ENCODE measurements around the gene MTFP1.
"Not testable (repeated sequence)": the region's sequence is repeated elsewhere in the genome, so short reads cannot be mapped to it uniquely, and the experiment has no call there.

The MTFP1 gene

DNA sequence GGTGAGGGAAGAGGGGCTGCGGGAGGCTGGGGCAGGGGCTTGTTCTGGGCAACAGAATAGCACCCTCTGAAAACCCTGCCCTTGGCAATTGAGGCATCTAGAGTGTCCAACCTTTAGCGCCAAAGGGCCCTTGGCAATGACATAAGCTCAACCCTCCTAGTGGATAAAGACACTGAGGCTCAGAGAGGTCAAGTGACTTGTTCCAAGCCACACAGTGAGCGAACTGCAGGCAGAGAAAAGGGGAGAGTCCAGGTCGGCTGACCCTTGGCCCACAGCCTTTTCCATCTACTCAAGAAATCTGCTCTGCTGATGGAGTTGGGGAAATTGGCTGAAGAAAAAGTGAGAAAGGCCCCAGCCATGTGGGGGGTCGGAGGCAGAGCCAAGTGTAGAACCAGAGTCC lies 25.9 kb upstream of the MTFP1 start:
- FAIRE-seq (no peak), DNase-seq (ENCODE audit: insufficient read length, low spot score) (no peak)
- TF ChIP-seq POLR2AphosphoS5 (IDR thresholded peaks at IDR 0.05; ENCODE audit: low read depth, low read length) (no peak), PAX5 (IDR thresholded peaks at IDR 0.05; ENCODE audit: insufficient read depth, low read length, severe bottlenecking) (no peak), POU2F2 (IDR thresholded peaks at IDR 0.05; ENCODE audit: low read depth, low read length) (no peak), SPI1 (IDR thresholded peaks at IDR 0.05; ENCODE audit: low read depth, low read length) (no peak)

DNA sequence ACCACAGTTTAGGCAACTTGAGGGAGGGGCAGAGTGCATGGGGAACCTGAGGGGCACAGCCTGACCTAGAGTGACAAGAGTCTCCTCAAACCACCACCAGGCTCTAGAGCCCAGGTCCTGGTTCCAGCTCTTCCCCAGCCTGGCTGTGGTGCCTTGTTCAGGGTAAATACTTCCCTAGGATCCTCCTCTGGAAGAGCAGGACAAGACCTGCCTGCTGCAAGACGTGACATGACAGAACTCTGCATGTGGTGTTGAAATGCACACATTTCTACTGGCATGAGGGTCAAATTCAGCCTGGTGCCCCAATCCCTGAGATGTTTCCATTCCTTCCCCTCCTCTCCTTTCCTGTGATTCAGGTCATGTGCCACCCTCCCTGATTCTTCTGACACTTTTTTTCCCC lies 25.4 kb upstream of the MTFP1 start:
- DNase-seq (ENCODE audit: insufficient read length, low spot score) (no peak), FAIRE-seq (no peak)
- no peak for TF ChIP-seq SPI1 (IDR thresholded peaks at IDR 0.05; ENCODE audit: low read depth, low read length)
- no peak for TF ChIP-seq POLR2A (IDR thresholded peaks at IDR 0.05; ENCODE audit: low read depth, low read length)
- TF ChIP-seq PAX5 (IDR thresholded peaks at IDR 0.05; ENCODE audit: insufficient read depth, low read length, severe bottlenecking) = no peak
- no peak for TF ChIP-seq POU2F2 (IDR thresholded peaks at IDR 0.05; ENCODE audit: low read depth, low read length)
- no peak for TF ChIP-seq POLR2AphosphoS5 (IDR thresholded peaks at IDR 0.05; ENCODE audit: low read depth, low read length)
- TF ChIP-seq TAF1 (IDR thresholded peaks at IDR 0.05; ENCODE audit: low read depth, low read length) = no peak

DNA sequence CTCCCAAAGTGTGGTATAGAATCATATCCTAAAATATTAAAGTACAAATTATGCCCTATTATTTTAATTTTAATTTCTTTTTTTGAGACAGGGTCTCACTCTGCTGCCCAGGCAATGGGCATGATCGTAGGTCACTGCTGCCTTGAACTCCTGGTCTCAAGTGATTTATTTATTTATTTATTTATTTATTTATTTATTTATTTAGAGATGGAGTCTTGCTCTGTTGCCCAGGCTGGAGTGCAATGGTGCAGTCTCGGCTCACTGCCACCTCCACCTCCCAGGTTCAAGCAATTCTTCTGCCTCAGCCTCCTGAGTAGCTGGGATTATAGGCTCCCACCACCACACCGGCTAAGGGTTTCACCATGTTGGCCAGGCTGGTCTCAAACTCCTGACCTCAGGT lies 24.5 kb upstream of the MTFP1 start:
- DNase-seq (ENCODE audit: insufficient read length, low spot score); FAIRE-seq: not testable (repeated sequence)

DNA sequence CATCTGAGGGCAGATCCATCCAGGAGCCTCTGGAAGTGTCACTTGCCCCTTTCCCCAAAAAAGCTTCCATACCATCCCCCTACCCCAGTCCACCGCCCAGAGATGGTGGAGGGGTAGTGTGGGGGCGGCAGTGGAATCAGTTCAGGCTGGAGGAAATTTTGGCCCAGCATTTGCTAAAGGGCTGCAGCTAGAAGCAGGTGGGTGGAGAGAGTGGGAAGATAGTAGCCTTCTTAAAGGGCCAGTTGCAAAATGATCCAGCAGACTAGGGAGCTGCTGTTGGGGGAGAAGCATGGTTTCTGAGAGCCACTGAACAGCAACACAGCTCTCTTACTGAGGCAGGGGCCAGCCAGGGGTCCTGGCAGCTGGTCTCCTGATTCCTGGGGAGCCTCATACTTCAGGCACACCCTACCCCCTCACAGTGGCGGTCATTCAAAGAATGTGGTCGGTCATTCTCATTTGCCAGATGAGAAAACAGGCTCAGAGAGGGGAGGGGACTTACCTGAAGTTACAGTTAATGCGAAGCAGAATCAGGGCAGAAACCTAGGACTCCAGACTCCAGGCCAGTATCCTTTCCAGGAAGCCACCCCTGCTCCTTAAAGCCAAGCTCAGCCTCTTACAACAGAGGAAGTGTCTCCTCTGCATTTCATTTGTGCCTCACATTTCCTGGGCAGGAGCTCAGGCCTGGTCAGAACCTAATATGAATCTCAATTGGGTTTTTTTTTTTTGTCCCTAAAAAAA lies 23.4 kb upstream of the MTFP1 start:
- FAIRE-seq (no peak), DNase-seq (ENCODE audit: insufficient read length, low spot score) (no peak)
- no peak for TF ChIP-seq PAX5 (IDR thresholded peaks at IDR 0.05; ENCODE audit: insufficient read depth, low read length, severe bottlenecking)
- TF ChIP-seq POLR2AphosphoS5 (IDR thresholded peaks at IDR 0.05; ENCODE audit: low read depth, low read length) = no peak
- TF ChIP-seq POLR2A (IDR thresholded peaks at IDR 0.05; ENCODE audit: low read depth, low read length) = no peak
- no peak for TF ChIP-seq SPI1 (IDR thresholded peaks at IDR 0.05; ENCODE audit: low read depth, low read length)
- TF ChIP-seq TAF1 (IDR thresholded peaks at IDR 0.05; ENCODE audit: low read depth, low read length) = no peak
- no peak for TF ChIP-seq POU2F2 (IDR thresholded peaks at IDR 0.05; ENCODE audit: low read depth, low read length)

DNA sequence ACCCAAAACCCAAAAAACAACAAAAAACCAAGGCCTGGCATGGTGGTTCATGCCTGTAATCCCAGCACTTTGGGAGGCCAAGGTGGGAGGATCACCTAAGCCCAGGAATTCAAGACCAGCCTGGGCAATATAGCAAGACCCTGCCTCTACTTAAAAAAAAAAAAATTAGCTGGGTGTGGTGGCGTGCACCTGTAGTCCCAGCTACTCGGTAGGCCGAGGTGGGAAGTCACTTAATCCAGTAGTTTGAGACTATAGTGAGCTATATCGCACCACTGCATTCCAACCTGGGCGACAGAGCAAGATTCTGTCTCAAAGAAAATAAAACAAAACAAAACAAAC lies 22.8 kb upstream of the MTFP1 start:
- not testable (repeated sequence) for DNase-seq (ENCODE audit: insufficient read length, low spot score); FAIRE-seq

DNA sequence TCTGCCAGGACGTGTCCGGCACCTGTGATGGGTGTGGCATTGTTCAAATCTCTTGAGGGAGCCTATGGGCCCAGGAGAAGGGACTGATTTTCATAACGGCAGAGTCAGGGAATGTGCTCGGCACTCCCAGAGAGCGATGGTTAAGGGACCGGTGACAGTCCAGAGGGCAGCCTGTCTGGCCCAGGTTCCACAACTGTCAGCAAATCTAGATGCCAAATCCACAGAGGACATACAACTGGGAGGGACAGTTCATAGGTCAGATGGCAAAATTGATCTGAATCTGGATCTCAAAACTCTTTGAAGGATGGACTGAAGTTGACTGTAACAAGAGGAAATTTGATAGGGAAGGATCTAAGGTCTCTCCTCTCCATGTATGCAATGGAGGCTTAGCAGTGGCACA lies 21.3 kb upstream of the MTFP1 start:
- FAIRE-seq (no peak), DNase-seq (ENCODE audit: insufficient read length, low spot score) (no peak)
- TF ChIP-seq POLR2A (IDR thresholded peaks at IDR 0.05; ENCODE audit: low read depth, low read length) (no peak), POU2F2 (IDR thresholded peaks at IDR 0.05; ENCODE audit: low read depth, low read length) (no peak), TAF1 (IDR thresholded peaks at IDR 0.05; ENCODE audit: low read depth, low read length) (no peak)

DNA sequence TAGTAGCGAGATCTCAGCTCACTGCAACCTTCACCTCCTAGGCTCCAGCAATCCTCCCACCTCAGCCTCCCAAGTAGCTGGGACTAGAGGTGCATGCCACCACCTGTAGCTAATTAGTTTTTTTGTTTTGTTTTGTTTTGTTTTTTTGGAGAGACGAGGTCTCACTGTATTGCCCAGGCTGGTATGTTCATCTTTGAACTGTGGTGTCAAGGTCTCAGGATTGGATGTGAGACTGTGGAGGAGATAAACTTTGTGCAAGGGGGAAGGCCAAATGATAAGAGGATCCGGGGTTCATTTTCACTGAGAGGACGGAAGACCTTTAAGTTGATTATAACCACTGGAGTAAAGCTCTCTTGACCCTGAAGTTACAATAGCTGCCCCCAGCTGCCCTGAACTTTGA lies 19.8 kb upstream of the MTFP1 start:
- DNase-seq (ENCODE audit: insufficient read length, low spot score) = no peak
- no peak for FAIRE-seq
- TF ChIP-seq POLR2AphosphoS5 (IDR thresholded peaks at IDR 0.05; ENCODE audit: low read depth, low read length) = no peak
- TF ChIP-seq TAF1 (IDR thresholded peaks at IDR 0.05; ENCODE audit: low read depth, low read length) = no peak
- TF ChIP-seq POLR2A (IDR thresholded peaks at IDR 0.05; ENCODE audit: low read depth, low read length) = no peak
- no peak for TF ChIP-seq PAX5 (IDR thresholded peaks at IDR 0.05; ENCODE audit: insufficient read depth, low read length, severe bottlenecking)
- TF ChIP-seq SPI1 (IDR thresholded peaks at IDR 0.05; ENCODE audit: low read depth, low read length) = no peak
- no peak for TF ChIP-seq POU2F2 (IDR thresholded peaks at IDR 0.05; ENCODE audit: low read depth, low read length)

DNA sequence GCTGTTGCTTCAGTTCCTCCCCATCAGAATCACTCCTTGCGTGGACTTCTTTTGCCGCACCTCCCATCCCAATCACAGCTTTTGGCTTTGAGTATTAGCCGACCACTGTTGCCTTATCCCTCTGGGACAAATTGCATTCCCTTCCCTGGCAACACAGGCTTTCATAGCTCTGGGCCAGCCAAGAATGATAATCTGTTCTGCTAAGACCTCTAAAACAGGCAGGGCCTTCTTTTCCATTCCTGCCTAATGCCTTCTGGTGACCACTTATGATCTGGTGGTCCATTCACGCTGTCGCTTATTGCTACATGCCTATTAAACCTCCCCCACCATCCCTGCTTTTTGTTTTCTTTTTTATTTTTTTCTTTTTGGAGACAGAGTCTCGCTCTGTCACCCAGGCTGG lies 19.2 kb upstream of the MTFP1 start:
- FAIRE-seq (no peak), DNase-seq (ENCODE audit: insufficient read length, low spot score) (no peak)
- TF ChIP-seq POLR2A (IDR thresholded peaks at IDR 0.05; ENCODE audit: low read depth, low read length) (no peak), PAX5 (IDR thresholded peaks at IDR 0.05; ENCODE audit: insufficient read depth, low read length, severe bottlenecking) (no peak), POU2F2 (IDR thresholded peaks at IDR 0.05; ENCODE audit: low read depth, low read length) (no peak), TAF1 (IDR thresholded peaks at IDR 0.05; ENCODE audit: low read depth, low read length) (no peak), POLR2AphosphoS5 (IDR thresholded peaks at IDR 0.05; ENCODE audit: low read depth, low read length) (no peak), SPI1 (IDR thresholded peaks at IDR 0.05; ENCODE audit: low read depth, low read length) (no peak)

DNA sequence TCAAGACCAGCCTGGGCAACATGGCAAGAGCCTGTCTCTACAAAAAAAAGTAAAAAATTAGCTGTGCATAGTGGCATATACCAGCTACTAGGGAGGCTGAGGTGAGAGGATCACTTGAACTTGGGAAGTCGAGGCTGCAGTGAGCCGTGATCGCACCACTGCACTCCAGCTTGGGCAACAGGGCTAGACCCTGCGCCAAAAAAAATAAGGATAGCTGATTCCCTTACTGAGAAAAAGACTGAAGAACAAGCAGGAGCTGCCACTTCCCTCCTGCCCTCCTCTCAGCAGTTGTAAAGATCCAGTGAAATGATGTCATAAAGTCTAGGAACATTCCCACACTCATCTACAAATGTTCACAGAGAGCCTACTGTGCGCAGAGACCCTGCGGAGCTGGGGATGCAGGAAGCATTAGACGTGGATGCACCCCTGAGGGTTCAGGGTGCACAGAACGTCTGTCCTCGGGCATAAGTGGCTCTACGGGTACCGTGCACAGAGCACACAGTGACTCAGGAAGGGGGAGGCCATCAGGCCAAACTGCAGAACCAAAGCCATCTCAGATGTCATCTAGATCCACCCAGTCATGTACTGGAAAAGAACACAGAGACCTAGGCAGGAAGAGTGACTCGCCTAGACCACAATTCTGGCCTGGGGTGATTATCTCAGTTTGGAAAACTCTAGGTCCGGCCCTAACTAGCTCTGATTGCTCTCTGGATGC lies 17.0 kb upstream of the MTFP1 start:
- TF ChIP-seq POLR2A (IDR thresholded peaks at IDR 0.05; ENCODE audit: low read depth, low read length) (no peak), TAF1 (IDR thresholded peaks at IDR 0.05; ENCODE audit: low read depth, low read length) (no peak), POLR2AphosphoS5 (IDR thresholded peaks at IDR 0.05; ENCODE audit: low read depth, low read length) (no peak), SPI1 (IDR thresholded peaks at IDR 0.05; ENCODE audit: low read depth, low read length) (no peak), POU2F2 (IDR thresholded peaks at IDR 0.05; ENCODE audit: low read depth, low read length) (no peak), PAX5 (IDR thresholded peaks at IDR 0.05; ENCODE audit: insufficient read depth, low read length, severe bottlenecking) (no peak)
- FAIRE-seq = no peak
- no peak for DNase-seq (ENCODE audit: insufficient read length, low spot score)

DNA sequence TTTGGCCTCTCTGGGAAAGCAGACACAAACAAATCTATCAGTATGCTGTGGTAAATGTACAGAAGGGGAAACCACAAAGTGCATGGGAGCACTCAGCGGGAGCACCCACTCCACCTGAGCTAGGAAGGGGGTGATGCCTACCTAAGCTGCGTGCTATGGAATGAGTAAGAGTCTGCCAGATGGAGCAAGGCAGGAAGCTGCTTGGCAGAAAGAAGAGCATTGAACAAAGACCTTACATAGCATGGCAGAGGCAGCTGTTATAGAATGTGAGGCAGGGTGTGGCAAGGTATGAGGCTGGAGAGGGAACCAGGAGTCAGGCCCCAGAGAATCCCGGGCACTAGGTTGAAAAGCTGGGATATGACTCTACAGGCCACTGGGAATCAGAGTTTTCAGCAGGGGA lies 13.8 kb upstream of the MTFP1 start:
- TF ChIP-seq PAX5 (IDR thresholded peaks at IDR 0.05; ENCODE audit: insufficient read depth, low read length, severe bottlenecking) (no peak), POLR2AphosphoS5 (IDR thresholded peaks at IDR 0.05; ENCODE audit: low read depth, low read length) (no peak), POLR2A (IDR thresholded peaks at IDR 0.05; ENCODE audit: low read depth, low read length) (no peak), SPI1 (IDR thresholded peaks at IDR 0.05; ENCODE audit: low read depth, low read length) (no peak), POU2F2 (IDR thresholded peaks at IDR 0.05; ENCODE audit: low read depth, low read length) (no peak), TAF1 (IDR thresholded peaks at IDR 0.05; ENCODE audit: low read depth, low read length) (no peak)
- no peak for DNase-seq (ENCODE audit: insufficient read length, low spot score)
- FAIRE-seq = no peak
